ENCODE measurements around the gene SLC30A9. TPM values are rescaled to one million over a fixed set of nuclear protein-coding genes. Genes with fewer than 3 reads are reported as not detected.

SLC30A9 gene
- total RNA-seq, 1 donor from 2014 or later: 51.5 TPM

DNA sequence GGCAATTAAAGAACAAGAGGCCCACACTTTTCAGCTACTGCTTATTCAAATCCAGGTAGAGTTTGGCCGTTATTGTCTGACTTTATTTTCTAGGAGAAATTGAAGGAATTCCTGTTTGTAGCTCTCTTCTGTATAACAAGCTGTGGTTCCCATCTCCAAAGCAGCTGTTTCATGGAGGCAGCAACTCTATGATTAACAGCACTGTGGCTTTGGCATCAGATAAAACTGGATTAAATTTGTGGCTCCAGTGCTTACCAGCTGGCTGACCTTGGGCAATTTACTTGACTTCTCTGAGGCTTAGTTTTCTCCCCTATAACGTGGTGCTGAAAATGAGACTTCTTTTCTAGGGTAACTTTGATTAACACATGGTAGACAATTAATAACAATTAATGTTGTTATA lies 28.1 kb downstream of the SLC30A9 start:
- TF ChIP-seq, protein P1, sequence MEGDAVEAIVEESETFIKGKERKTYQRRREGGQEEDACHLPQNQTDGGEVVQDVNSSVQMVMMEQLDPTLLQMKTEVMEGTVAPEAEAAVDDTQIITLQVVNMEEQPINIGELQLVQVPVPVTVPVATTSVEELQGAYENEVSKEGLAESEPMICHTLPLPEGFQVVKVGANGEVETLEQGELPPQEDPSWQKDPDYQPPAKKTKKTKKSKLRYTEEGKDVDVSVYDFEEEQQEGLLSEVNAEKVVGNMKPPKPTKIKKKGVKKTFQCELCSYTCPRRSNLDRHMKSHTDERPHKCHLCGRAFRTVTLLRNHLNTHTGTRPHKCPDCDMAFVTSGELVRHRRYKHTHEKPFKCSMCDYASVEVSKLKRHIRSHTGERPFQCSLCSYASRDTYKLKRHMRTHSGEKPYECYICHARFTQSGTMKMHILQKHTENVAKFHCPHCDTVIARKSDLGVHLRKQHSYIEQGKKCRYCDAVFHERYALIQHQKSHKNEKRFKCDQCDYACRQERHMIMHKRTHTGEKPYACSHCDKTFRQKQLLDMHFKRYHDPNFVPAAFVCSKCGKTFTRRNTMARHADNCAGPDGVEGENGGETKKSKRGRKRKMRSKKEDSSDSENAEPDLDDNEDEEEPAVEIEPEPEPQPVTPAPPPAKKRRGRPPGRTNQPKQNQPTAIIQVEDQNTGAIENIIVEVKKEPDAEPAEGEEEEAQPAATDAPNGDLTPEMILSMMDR (IDR thresholded peaks at IDR 0.05): no peak
- Mint-ChIP-seq H3K27me3 (ENCODE audit: unreplicated experiment) (no peaks in the 10 kb centered on the region), H3K4me3 (ENCODE audit: unreplicated experiment) (no peak overlapping the region), H3K4me1 (ENCODE audit: unreplicated experiment) (no peaks in the 10 kb centered on the region), H3K27ac (ENCODE audit: unreplicated experiment) (no peak overlapping the region), H3K9me3 (ENCODE audit: unreplicated experiment) (no peaks in the 10 kb centered on the region), H3K36me3 (ENCODE audit: unreplicated experiment) (peaks cover 29% of the 10 kb centered on the region)
- no peak for DNase-seq (ENCODE audit: extremely low spot score, unreplicated experiment)

DNA sequence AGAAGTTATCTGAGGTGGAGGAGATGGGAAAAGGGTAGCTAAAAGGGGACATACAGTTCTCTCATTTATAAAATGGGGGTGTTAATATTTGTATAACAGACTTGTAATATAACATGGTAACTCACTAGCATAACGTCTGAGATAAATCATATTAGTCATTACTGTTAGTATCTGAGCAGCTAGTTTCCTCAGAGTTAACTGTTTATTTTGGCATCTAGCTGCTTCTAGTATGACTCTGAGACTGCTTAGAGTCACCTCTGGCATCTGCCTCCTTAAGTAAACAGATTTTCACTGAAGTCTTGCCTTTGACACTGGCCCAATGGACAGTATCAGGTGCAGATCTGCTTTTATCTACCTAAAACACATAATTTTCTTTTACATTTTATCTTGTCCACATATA lies 58.1 kb downstream of the SLC30A9 start:
- DNase-seq (ENCODE audit: extremely low spot score, unreplicated experiment): no peak
- TF ChIP-seq, protein P1 (IDR thresholded peaks at IDR 0.05): no peak

DNA sequence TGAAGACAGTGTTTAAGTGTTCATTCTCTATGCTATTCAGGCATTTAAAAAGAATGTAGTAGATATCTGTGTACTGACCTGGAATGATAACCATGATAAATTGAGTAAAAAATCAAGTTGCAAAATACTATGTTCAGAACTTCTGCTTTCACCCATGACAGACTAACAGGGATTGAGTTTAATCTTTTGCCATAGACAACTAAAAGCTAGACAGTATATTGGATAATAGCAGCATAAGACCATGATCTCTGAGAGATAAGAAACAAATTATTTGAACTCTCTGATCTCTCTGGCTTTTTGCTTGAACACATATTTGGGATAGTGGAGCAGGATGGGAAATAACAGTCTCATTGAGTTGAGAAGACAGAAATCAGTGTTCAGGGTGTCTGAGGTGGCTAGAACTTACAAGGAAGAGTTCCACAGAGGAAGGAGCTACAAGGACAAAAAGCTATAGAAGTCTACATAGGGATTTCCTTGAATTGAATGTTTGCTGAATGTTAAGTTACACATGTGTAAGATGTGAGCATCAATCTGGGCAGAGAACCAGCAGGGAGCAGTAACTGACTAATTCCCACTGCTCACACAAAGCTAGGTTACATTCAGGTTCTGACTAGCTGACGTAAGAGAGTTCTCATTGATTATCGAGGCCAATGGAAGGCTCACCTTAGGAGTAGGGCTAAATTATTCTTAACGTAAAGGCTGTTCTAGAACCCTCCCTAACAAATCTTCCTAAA lies 60.4 kb downstream of the SLC30A9 start:
- Mint-ChIP-seq H3K4me1 (ENCODE audit: unreplicated experiment) (peaks cover 8% of the 10 kb centered on the region), H3K27ac (ENCODE audit: unreplicated experiment) (no peak overlapping the region), H3K4me3 (ENCODE audit: unreplicated experiment) (no peak overlapping the region), H3K9me3 (ENCODE audit: unreplicated experiment) (peaks cover 2% of the 10 kb centered on the region), H3K36me3 (ENCODE audit: unreplicated experiment) (peaks cover 37% of the 10 kb centered on the region), H3K27me3 (ENCODE audit: unreplicated experiment) (no peaks in the 10 kb centered on the region)
- no peak for DNase-seq (ENCODE audit: extremely low spot score, unreplicated experiment)
- TF ChIP-seq, protein P1 (IDR thresholded peaks at IDR 0.05): no peak

More for the DNA sequence above, 58.1 kb downstream of the SLC30A9 start:
- Mint-ChIP-seq H3K27ac (ENCODE audit: unreplicated experiment) (peak overlapping the region; percentile 42), H3K36me3 (ENCODE audit: unreplicated experiment) (peaks cover 45% of the 10 kb centered on the region), H3K9me3 (ENCODE audit: unreplicated experiment) (peaks cover 16% of the 10 kb centered on the region), H3K4me3 (ENCODE audit: unreplicated experiment) (no peak overlapping the region), H3K4me1 (ENCODE audit: unreplicated experiment) (peaks cover 8% of the 10 kb centered on the region), H3K27me3 (ENCODE audit: unreplicated experiment) (no peaks in the 10 kb centered on the region)

DNA sequence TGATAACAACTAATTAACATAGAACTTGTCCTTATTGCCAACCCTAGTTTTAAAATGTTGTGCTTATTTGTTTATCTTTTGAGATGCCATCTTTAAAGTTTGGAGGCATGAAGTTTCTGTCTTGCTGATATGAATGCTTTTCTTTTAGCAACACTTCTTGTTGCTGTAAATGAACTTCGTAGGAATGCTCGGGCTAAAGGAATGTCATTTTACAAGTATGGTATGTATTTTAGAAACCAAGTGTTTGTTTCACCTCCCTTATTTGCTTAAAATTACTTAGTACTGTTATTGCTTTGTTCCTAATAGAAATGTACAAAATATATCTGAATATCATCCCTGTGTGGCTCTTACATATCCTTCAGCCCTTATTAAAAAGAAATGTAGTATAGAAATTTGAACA lies 76.1 kb downstream of the SLC30A9 start:
- TF ChIP-seq, protein P1 (IDR thresholded peaks at IDR 0.05): no peak
- Mint-ChIP-seq H3K4me3 (ENCODE audit: unreplicated experiment) (no peak overlapping the region), H3K36me3 (ENCODE audit: unreplicated experiment) (peaks cover 41% of the 10 kb centered on the region), H3K4me1 (ENCODE audit: unreplicated experiment) (no peaks in the 10 kb centered on the region), H3K9me3 (ENCODE audit: unreplicated experiment) (no peaks in the 10 kb centered on the region), H3K27me3 (ENCODE audit: unreplicated experiment) (no peaks in the 10 kb centered on the region), H3K27ac (ENCODE audit: unreplicated experiment) (no peak overlapping the region)
- DNase-seq (ENCODE audit: extremely low spot score, unreplicated experiment): no peak

DNA sequence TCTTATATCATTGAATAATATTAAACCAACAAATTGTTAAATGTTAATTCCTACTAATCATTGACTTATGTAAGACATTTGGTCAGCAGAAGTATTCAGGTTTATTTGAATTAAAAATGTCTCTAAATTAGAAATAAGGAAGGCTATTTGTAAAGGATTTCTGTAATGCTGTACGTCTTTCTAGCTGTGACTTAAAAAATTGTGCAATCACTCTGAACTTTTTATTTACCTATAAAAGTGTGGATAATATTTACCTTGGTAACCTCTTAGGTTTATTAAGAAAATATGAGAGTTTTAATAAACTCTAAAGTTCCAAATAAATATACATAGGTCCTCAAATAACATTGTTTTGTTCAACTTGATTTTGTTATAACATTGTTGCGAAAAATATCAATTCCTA lies 76.9 kb downstream of the SLC30A9 start:
- Mint-ChIP-seq H3K36me3 (ENCODE audit: unreplicated experiment) (peaks cover 46% of the 10 kb centered on the region), H3K4me1 (ENCODE audit: unreplicated experiment) (no peaks in the 10 kb centered on the region), H3K27ac (ENCODE audit: unreplicated experiment) (no peak overlapping the region), H3K27me3 (ENCODE audit: unreplicated experiment) (no peaks in the 10 kb centered on the region), H3K4me3 (ENCODE audit: unreplicated experiment) (no peak overlapping the region), H3K9me3 (ENCODE audit: unreplicated experiment) (no peaks in the 10 kb centered on the region)
- TF ChIP-seq, protein P1 (IDR thresholded peaks at IDR 0.05): no peak
- DNase-seq (ENCODE audit: extremely low spot score, unreplicated experiment): no peak
